Natural killer cell (primary cell): ENCODE results near the gene RSPH9. TPM values are rescaled to one million over a fixed set of nuclear protein-coding genes. Genes with fewer than 3 reads are reported as not detected.

ENCODE experiments used
- ATAC-seq, 3 donors: fragments of 150-1000 bp in 2 of 3; fragments of 200-7000 bp in 1 of 3; cut with Tn5 transposase; 1 replicate in 1 of 3; 2 replicates in 2 of 3; pipeline ENCODE4 v1.10.0; 2021; ENCODE audit warnings: mild to moderate bottlenecking in 2 of 3, moderate library complexity in 2 of 3
- DNase-seq, 2 donors: peaks; one replicate each; pipeline versions ENCODE4 v3.0.0 to v3.0.0-alpha.2; 2013 to 2021; ENCODE audit warnings: mixed read lengths in 1 of 2
- H3K27ac ChIP-seq: one replicate; pipeline ENCODE4 v1.5.1; 2013; ENCODE audit warnings: mild to moderate bottlenecking, low read length
- H3K27me3 ChIP-seq: one replicate; pipeline ENCODE4 v1.6.1; 2013; ENCODE audit warnings: low read length; ENCODE audit not compliant: control insufficient read depth, insufficient read depth
- H3K36me3 ChIP-seq: one replicate; pipeline ENCODE4 v1.6.1; 2013; ENCODE audit warnings: low read length; ENCODE audit not compliant: control insufficient read depth, insufficient read depth
- H3K4me1 ChIP-seq: one replicate; pipeline ENCODE4 v1.6.1; 2013; ENCODE audit warnings: low read length; ENCODE audit not compliant: control insufficient read depth, insufficient read depth
- H3K4me3 ChIP-seq: one replicate; pipeline ENCODE4 v1.5.1; 2013; ENCODE audit warnings: low read length
- H3K9me3 ChIP-seq: one replicate; pipeline ENCODE4 v1.6.1; 2013; ENCODE audit warnings: low read length; ENCODE audit not compliant: control insufficient read depth, insufficient read depth
- H3K27ac Mint-ChIP-seq, 2 donors: one replicate each; pipeline ENCODE4 v1.8.0; 2022; ENCODE audit warnings: mild to moderate bottlenecking in 2 of 2, mixed read lengths in 2 of 2, moderate library complexity in 1 of 2
- H3K27me3 Mint-ChIP-seq, 2 donors: one replicate each; pipeline ENCODE4 v1.8.0; 2022; ENCODE audit warnings: low read depth in 2 of 2, mixed read lengths in 2 of 2
- H3K36me3 Mint-ChIP-seq: one replicate; pipeline ENCODE4 v1.8.0; 2022; ENCODE audit warnings: mixed read lengths
- H3K4me1 Mint-ChIP-seq, 2 donors: one replicate each; pipeline ENCODE4 v1.8.0; 2022; ENCODE audit warnings: mixed read lengths in 2 of 2
- H3K4me3 Mint-ChIP-seq: one replicate; pipeline ENCODE4 v1.8.0; 2022; ENCODE audit warnings: mild to moderate bottlenecking, moderate library complexity, mixed read lengths
- H3K9me3 Mint-ChIP-seq, 2 donors: one replicate each; pipeline ENCODE4 v1.8.0; 2022; ENCODE audit warnings: mixed read lengths in 2 of 2
- CTCF ChIP-seq: fragments of 200-600 bp; IDR thresholded peaks from one replicate; pipeline ENCODE4 v1.8.0; 2022; ENCODE audit warnings: antibody characterized with exemption
- WGBS: methylation state at CpG from one replicate; pipeline ENCODE4 v1.1.7; 2013; ENCODE audit warnings: missing lambda C conversion rate; ENCODE audit not compliant: insufficient coverage; 5-methylcytosine and 5-hydroxymethylcytosine counted together
- intact Hi-C: fragments of 100-400 bp; cut with micrococcal nuclease; formaldehyde crosslinking; loops from one replicate; pipeline ENCODE4 v1.14.2; 2022
- total RNA-seq, 4 donors: library from RNA; stranded (reverse); fragments of 120-200 nt in 1 of 4; gene quantifications; one replicate each; pipeline versions ENCODE4 v1.2.3 to v1.2.4, GENCODE V29; 2013 to 2022

Gene RSPH9
- total RNA-seq, 3 donors from 2014 or later (not counting 1 experiment from before 2014, with no cell fraction given), result 0.23 TPM; not detected in 2

GRCh38 chr6:43706788-43707187, 62.0 kb downstream of the RSPH9 start:
- H3K9me3 ChIP-seq, result no peaks in the 10 kb centered on the region
- no peak overlapping the region for H3K4me3 ChIP-seq
- Mint-ChIP-seq H3K4me3 (no peak overlapping the region), H3K9me3 (no peaks in the 10 kb centered on the region), H3K4me1 (no peaks in the 10 kb centered on the region), H3K36me3 (no peaks in the 10 kb centered on the region), H3K27ac (no peak overlapping the region), H3K27me3 (peaks cover 28 to 40% of the 10 kb centered on the region in 2 donors)
- WGBS, result 77% methylated on average over 8 of the region's 8 CpGs
- TF ChIP-seq CTCF, result no peak
- H3K27ac ChIP-seq, result no peak overlapping the region
- DNase-seq (no peak), ATAC-seq (no peak)
- peaks cover 9% of the 10 kb centered on the region for H3K4me1 ChIP-seq
- no peaks in the 10 kb centered on the region for H3K27me3 ChIP-seq
- intact Hi-C loops, result no loop called here
- no peaks in the 10 kb centered on the region for H3K36me3 ChIP-seq

GRCh38 chr6:43707269-43707668, 62.4 kb downstream of the RSPH9 start:
- Mint-ChIP-seq H3K4me1 (no peaks in the 10 kb centered on the region), H3K36me3 (no peaks in the 10 kb centered on the region), H3K9me3 (no peaks in the 10 kb centered on the region), H3K27me3 (peaks cover 27 to 44% of the 10 kb centered on the region in 2 donors), H3K27ac (no peak overlapping the region), H3K4me3 (no peak overlapping the region)
- TF ChIP-seq CTCF, result no peak
- no peaks in the 10 kb centered on the region for H3K36me3 ChIP-seq
- DNase-seq (no peak), ATAC-seq (no peak)
- 88% methylated on average over 7 of the region's 7 CpGs for WGBS
- intact Hi-C loops, result no loop called here
- H3K27ac ChIP-seq, result no peak overlapping the region
- no peaks in the 10 kb centered on the region for H3K9me3 ChIP-seq
- no peaks in the 10 kb centered on the region for H3K27me3 ChIP-seq
- H3K4me1 ChIP-seq, result peaks cover 9% of the 10 kb centered on the region
- H3K4me3 ChIP-seq, result no peak overlapping the region

- no peak overlapping the region for H3K4me3 Mint-ChIP-seq
- no peaks in the 10 kb centered on the region for H3K36me3 ChIP-seq
- no peaks in the 10 kb centered on the region for H3K27me3 ChIP-seq
- H3K4me1 Mint-ChIP-seq, result no peaks in the 10 kb centered on the region
- peaks cover 9% of the 10 kb centered on the region for H3K4me1 ChIP-seq
- H3K27ac Mint-ChIP-seq, result no peak overlapping the region
- TF ChIP-seq CTCF, result no peak
- H3K4me3 ChIP-seq, result no peak overlapping the region
- ATAC-seq (no peak), DNase-seq (no peak)
- peaks cover 24 to 49% of the 10 kb centered on the region in 2 donors for H3K27me3 Mint-ChIP-seq
- no peak overlapping the region for H3K27ac ChIP-seq
- intact Hi-C loops, result no loop called here
- H3K9me3 ChIP-seq, result no peaks in the 10 kb centered on the region
- H3K9me3 Mint-ChIP-seq, result no peaks in the 10 kb centered on the region
- 19% methylated on average over 1 of the region's 1 CpG for WGBS
- H3K36me3 Mint-ChIP-seq, result no peaks in the 10 kb centered on the region
These were observed 62.9 kb downstream of the RSPH9 start for GRCh38 chr6:43707767-43708166.

- intact Hi-C loops, result no loop called here
- Mint-ChIP-seq H3K4me3 (no peak overlapping the region), H3K36me3 (no peaks in the 10 kb centered on the region), H3K4me1 (no peaks in the 10 kb centered on the region), H3K27ac (no peak overlapping the region), H3K27me3 (peaks cover 28 to 40% of the 10 kb centered on the region in 2 donors), H3K9me3 (no peaks in the 10 kb centered on the region)
- Histone ChIP-seq H3K36me3 (no peaks in the 10 kb centered on the region), H3K4me1 (peaks cover 9% of the 10 kb centered on the region), H3K27me3 (no peaks in the 10 kb centered on the region), H3K4me3 (no peak overlapping the region), H3K9me3 (no peaks in the 10 kb centered on the region), H3K27ac (no peak overlapping the region)
- ATAC-seq, result no peak
- no peak for TF ChIP-seq CTCF
- DNase-seq, result no peak
- 76% methylated on average over 4 of the region's 5 CpGs for WGBS
These were observed 64.2 kb downstream of the RSPH9 start for GRCh38 chr6:43708860-43709653.
